Mucosa of rectum (tissue), 2 donors: Measurements from ENCODE around the gene HNRNPD.
"Not testable (repeated sequence)": the region's sequence is repeated elsewhere in the genome, so short reads cannot be mapped to it uniquely, and the experiment has no call there.

Experiments used
- H3K27ac ChIP-seq, 2 donors: one replicate each; pipeline ENCODE4 v1.7.0; 2013; ENCODE audit warnings: inconsistent platforms in 2 of 2, low read depth in 2 of 2, low read length in 2 of 2
- H3K27me3 ChIP-seq, 2 donors: one replicate each; pipeline ENCODE4 v1.7.0; 2013; ENCODE audit warnings: low read length in 2 of 2; ENCODE audit not compliant: control insufficient read depth in 2 of 2, insufficient read depth in 2 of 2
- H3K36me3 ChIP-seq, 2 donors: one replicate each; pipeline ENCODE4 v1.7.0; 2013; ENCODE audit warnings: low read length in 2 of 2; ENCODE audit not compliant: control insufficient read depth in 2 of 2, insufficient read depth in 2 of 2
- H3K4me1 ChIP-seq, 2 donors: one replicate each; pipeline ENCODE4 v1.7.0; 2013; ENCODE audit warnings: low read length in 2 of 2, mild to moderate bottlenecking in 1 of 2; ENCODE audit not compliant: control insufficient read depth in 2 of 2, insufficient read depth in 2 of 2
- H3K4me3 ChIP-seq, 2 donors: one replicate each; pipeline ENCODE4 v1.7.0; 2013; ENCODE audit warnings: low read length in 2 of 2
- H3K9ac ChIP-seq, 2 donors: one replicate each; pipeline ENCODE4 v1.7.0; 2013; ENCODE audit warnings: low read length in 2 of 2, low read depth in 1 of 2, mild to moderate bottlenecking in 1 of 2
- H3K9me3 ChIP-seq, 2 donors: one replicate each; pipeline ENCODE4 v1.7.0; 2013; ENCODE audit warnings: low read length in 2 of 2; ENCODE audit not compliant: control insufficient read depth in 2 of 2
- donor health status: healthy.
- donor health status: Normal muscosa, but diverticular disease.

Gene HNRNPD

GRCh38 chr4:82303063-82303462 is 70.7 kb downstream of the HNRNPD start:
- not testable (repeated sequence) for H3K9ac ChIP-seq, H3K9me3 ChIP-seq, H3K4me3 ChIP-seq, H3K36me3 ChIP-seq, H3K4me1 ChIP-seq, H3K27me3 ChIP-seq, H3K27ac ChIP-seq
